Parathyroid adenoma (tissue), 2 donors: ENCODE results near the gene TBC1D17.

Experiments
- H2AFZ ChIP-seq: fragments of 300-600 bp; sonication (generic); one replicate; pipeline ENCODE4 v1.7.0; 2017; ENCODE audit warnings: antibody characterized with exemption, mild to moderate bottlenecking
- H3K27ac ChIP-seq: fragments of 300-600 bp; sonication (generic); one replicate; pipeline ENCODE4 v1.7.0; 2017
- H3K27me3 ChIP-seq: fragments of 300-600 bp; sonication (generic); one replicate; pipeline ENCODE4 v1.7.0; 2017; ENCODE audit warnings: low read length; ENCODE audit not compliant: control insufficient read depth, insufficient read depth
- H3K36me3 ChIP-seq: fragments of 300-600 bp; sonication (generic); one replicate; pipeline ENCODE4 v1.7.0; 2017; ENCODE audit warnings: low read length; ENCODE audit not compliant: control insufficient read depth, insufficient read depth
- H3K4me1 ChIP-seq: fragments of 300-600 bp; sonication (generic); one replicate; pipeline ENCODE4 v1.7.0; 2017; ENCODE audit warnings: control low read depth
- H3K4me2 ChIP-seq: fragments of 300-600 bp; sonication (generic); one replicate; pipeline ENCODE4 v1.7.0; 2017; ENCODE audit warnings: low read length
- H3K4me3 ChIP-seq: fragments of 300-600 bp; sonication (generic); one replicate; pipeline ENCODE4 v1.7.0; 2017; ENCODE audit warnings: low read depth, low read length
- H3K79me2 ChIP-seq: fragments of 300-600 bp; sonication (generic); one replicate; pipeline ENCODE4 v1.7.0; 2017; ENCODE audit warnings: control low read depth
- H3K9ac ChIP-seq: fragments of 300-600 bp; sonication (generic); one replicate; pipeline ENCODE4 v1.7.0; 2017; ENCODE audit warnings: mild to moderate bottlenecking
- H3K9me3 ChIP-seq: fragments of 300-600 bp; sonication (generic); one replicate; pipeline ENCODE4 v1.7.0; 2017; ENCODE audit warnings: low read length; ENCODE audit not compliant: control insufficient read depth
- CTCF ChIP-seq: fragments of 300-600 bp; sonication (generic); IDR thresholded peaks from one replicate; pipeline ENCODE4 v1.7.0; 2017; ENCODE audit warnings: antibody characterized with exemption, mild to moderate bottlenecking
- donor health status: primary hyperparathyroidism.

Gene TBC1D17

GRCh38 chr19:49866933-49867782 is 10.3 kb upstream of the TBC1D17 start, which contains the start of gene PNKP:
Gene PNKP, minus strand, starts transcription at chr19:49867576. Its CDS starts 372 bp downstream, at chr19:49867204.
- Histone ChIP-seq H3K9me3 (no peaks in the 10 kb centered on the region), H3K36me3 (no peaks in the 10 kb centered on the region), H3K27ac (peak within 1 kb of the TSS; percentile 99), H3K4me1 (peaks cover 24% of the 10 kb centered on the region), H3K4me3 (peak within 1 kb of the TSS; percentile 98), H3K9ac (peak within 1 kb of the TSS; percentile 85), H2AFZ (peak within 1 kb of the TSS; percentile 97), H3K27me3 (no peaks in the 10 kb centered on the region), H3K4me2 (peak within 1 kb of the TSS; percentile 100), H3K79me2 (peaks cover 27% of the 10 kb centered on the region)
- no peak for TF ChIP-seq CTCF

- H3K79me2 ChIP-seq, result peaks cover 24% of the 10 kb centered on the region
- H2AFZ ChIP-seq, result peak overlapping the region; percentile 85
- H3K4me2 ChIP-seq, result peak overlapping the region; percentile 84
- no peak for TF ChIP-seq CTCF
- peak overlapping the region; percentile 99 for H3K27ac ChIP-seq
- peak overlapping the region; percentile 62 for H3K4me3 ChIP-seq
- no peaks in the 10 kb centered on the region for H3K27me3 ChIP-seq
- H3K9ac ChIP-seq, result no peak overlapping the region
- H3K9me3 ChIP-seq, result no peaks in the 10 kb centered on the region
- no peaks in the 10 kb centered on the region for H3K36me3 ChIP-seq
- peaks cover 24% of the 10 kb centered on the region for H3K4me1 ChIP-seq
Observed at GRCh38 chr19:49869009-49869483, 8.5 kb upstream of the TBC1D17 start.

GRCh38 chr19:49869484-49870308 is 7.8 kb upstream of the TBC1D17 start:
- Histone ChIP-seq H3K79me2 (peaks cover 17% of the 10 kb centered on the region), H3K9me3 (no peaks in the 10 kb centered on the region), H3K27ac (peak overlapping the region; percentile 99), H3K36me3 (no peaks in the 10 kb centered on the region), H3K4me1 (peaks cover 24% of the 10 kb centered on the region), H2AFZ (peak overlapping the region; percentile 92), H3K9ac (peak overlapping the region; percentile 34), H3K4me2 (peak overlapping the region; percentile 85), H3K4me3 (peak overlapping the region; percentile 62), H3K27me3 (no peaks in the 10 kb centered on the region)
- TF ChIP-seq CTCF, result peak; percentile 24

GRCh38 chr19:49870309-49870901 is 7.1 kb upstream of the TBC1D17 start:
- peak overlapping the region; percentile 99 for H3K27ac ChIP-seq
- H3K9ac ChIP-seq, result no peak overlapping the region
- TF ChIP-seq CTCF, result no peak
- H3K4me1 ChIP-seq, result peaks cover 26% of the 10 kb centered on the region
- H3K9me3 ChIP-seq, result no peaks in the 10 kb centered on the region
- H2AFZ ChIP-seq, result peak overlapping the region; percentile 92
- peak overlapping the region; percentile 62 for H3K4me3 ChIP-seq
- H3K79me2 ChIP-seq, result peaks cover 18% of the 10 kb centered on the region
- no peaks in the 10 kb centered on the region for H3K27me3 ChIP-seq
- H3K4me2 ChIP-seq, result peak overlapping the region; percentile 85
- no peaks in the 10 kb centered on the region for H3K36me3 ChIP-seq
